Sigmoid colon (tissue), 4 donors: ENCODE measurements around the gene UCHL1.

Source experiments
- EP300 ChIP-seq, 4 donors: sonication (generic); formaldehyde crosslinking; IDR thresholded peaks; one replicate each; pipeline ENCODE4 v1.6.1; 2017; ENCODE audit warnings: antibody characterized with exemption in 4 of 4
- POLR2A ChIP-seq, 2 donors: fragments of 450-650 bp; IDR thresholded peaks; one replicate each; pipeline ENCODE4 v1.6.1; 2016; ENCODE audit warnings: antibody characterized with exemption in 2 of 2, mild to moderate bottlenecking in 2 of 2, moderate library complexity in 2 of 2
- POLR2AphosphoS5 ChIP-seq, 4 donors: sonication (generic); formaldehyde crosslinking; IDR thresholded peaks; one replicate each; pipeline ENCODE4 v1.6.1; 2017; ENCODE audit warnings: antibody characterized with exemption in 4 of 4
- TF ChIP-seq, protein P1 (sequence below), 4 experiments: fragments of 450-650 bp in 3 of 4; fragments of 200-600 bp in 1 of 4; IDR thresholded peaks; one replicate each; pipeline ENCODE4 v1.5.1; 2016 to 2019; ENCODE audit warnings: antibody characterized with exemption in 4 of 4, mild to moderate bottlenecking in 3 of 4, moderate library complexity in 2 of 4

DNA sequence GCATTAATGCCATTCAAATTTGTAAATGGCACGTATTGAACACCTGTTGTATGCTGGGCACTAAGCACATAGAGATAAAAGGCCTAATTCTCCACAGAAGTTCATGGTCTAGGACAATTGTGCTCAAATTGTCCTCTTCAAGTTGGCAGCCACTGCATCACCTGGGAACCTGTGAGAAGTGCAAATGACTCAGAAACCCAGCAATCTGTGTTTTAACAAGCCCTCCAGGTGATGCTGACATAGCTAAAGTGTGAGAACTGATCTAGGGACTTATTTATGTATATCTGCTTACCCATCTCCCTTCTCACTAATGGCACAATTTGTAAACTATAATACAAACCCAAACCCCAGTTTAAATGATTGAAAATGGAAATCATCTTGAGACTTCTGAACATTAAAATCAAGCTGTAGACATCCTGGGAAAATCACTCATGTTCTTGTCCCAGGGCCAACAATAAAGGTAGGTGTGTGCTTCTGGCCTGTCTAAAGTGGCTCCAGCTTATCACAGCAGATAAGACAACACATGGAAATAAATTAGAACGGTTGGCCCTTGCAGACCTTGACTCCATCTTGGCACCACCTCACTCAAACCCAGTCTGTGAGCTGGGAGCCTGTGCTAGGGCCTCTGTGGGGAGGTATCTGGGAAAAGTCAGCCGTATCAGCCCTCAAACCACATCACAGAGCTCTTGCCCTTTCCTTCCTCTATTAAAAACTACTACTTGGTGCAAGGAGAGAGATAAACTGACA is 46.8 kb downstream of the UCHL1 start:
- no peak for TF ChIP-seq POLR2A (IDR thresholded peaks at IDR 0.05)
- TF ChIP-seq, protein P1, sequence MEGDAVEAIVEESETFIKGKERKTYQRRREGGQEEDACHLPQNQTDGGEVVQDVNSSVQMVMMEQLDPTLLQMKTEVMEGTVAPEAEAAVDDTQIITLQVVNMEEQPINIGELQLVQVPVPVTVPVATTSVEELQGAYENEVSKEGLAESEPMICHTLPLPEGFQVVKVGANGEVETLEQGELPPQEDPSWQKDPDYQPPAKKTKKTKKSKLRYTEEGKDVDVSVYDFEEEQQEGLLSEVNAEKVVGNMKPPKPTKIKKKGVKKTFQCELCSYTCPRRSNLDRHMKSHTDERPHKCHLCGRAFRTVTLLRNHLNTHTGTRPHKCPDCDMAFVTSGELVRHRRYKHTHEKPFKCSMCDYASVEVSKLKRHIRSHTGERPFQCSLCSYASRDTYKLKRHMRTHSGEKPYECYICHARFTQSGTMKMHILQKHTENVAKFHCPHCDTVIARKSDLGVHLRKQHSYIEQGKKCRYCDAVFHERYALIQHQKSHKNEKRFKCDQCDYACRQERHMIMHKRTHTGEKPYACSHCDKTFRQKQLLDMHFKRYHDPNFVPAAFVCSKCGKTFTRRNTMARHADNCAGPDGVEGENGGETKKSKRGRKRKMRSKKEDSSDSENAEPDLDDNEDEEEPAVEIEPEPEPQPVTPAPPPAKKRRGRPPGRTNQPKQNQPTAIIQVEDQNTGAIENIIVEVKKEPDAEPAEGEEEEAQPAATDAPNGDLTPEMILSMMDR (IDR thresholded peaks at IDR 0.05): no peak
- TF ChIP-seq EP300 (IDR thresholded peaks at IDR 0.05): no peak
- no peak for TF ChIP-seq POLR2AphosphoS5 (IDR thresholded peaks at IDR 0.05)
